Measurements from ENCODE around the gene OLR1.
"Not testable (repeated sequence)": the region's sequence is repeated elsewhere in the genome, so short reads cannot be mapped to it uniquely, and the experiment has no call there.

The OLR1 gene

DNA sequence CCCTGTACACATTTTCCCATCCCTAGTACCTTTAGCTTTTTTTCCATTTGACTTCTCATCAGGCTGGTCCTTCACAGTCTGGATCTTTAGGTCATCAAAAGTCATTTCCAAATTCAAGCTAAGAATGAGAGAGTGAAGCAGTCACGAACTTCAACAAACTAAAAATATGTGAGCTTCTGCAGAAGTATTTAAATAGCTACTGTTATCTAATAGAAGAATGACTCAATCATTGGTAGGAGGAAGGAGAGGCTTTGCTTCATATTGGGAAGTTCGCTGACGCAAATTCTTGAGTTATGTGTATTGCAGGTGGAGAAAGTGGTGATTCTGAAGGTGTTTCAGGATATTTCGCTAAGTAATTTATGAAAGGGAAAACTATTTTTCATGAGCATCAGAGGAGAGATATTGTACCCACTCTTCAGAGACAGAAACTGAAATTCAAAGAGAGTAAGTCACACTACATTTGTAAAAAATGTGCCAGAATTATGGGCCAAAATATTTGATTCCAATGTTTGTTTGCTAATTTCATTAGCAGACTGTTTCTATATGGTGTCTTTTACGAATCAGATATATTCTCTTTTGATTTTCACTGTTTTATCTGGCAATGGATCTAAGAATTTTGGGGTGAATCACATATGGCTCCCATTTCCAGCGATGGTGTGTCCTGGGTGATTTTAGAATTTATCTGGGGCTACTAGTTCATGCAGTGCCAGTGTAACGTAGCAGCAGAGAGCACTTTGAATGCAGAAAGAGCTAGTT, at the start of gene OLR1:
Gene OLR1 (minus strand): TSS at position 160 of the 756 bp plus-strand sequence. CDS start 55 bp downstream, at position 105.
- Mint-ChIP-seq H3K36me3 (ENCODE audit: low read depth) (no peaks in the 10 kb centered on the region), H3K9me3 (no peaks in the 10 kb centered on the region), H3K4me3 (no peak within 1 kb of the TSS), H3K4me1 (ENCODE audit: low read depth) (no peaks in the 10 kb centered on the region), H3K27me3 (peaks cover 20% of the 10 kb centered on the region), H3K27ac (no peak within 1 kb of the TSS)
- no peak for DNase-seq

DNA sequence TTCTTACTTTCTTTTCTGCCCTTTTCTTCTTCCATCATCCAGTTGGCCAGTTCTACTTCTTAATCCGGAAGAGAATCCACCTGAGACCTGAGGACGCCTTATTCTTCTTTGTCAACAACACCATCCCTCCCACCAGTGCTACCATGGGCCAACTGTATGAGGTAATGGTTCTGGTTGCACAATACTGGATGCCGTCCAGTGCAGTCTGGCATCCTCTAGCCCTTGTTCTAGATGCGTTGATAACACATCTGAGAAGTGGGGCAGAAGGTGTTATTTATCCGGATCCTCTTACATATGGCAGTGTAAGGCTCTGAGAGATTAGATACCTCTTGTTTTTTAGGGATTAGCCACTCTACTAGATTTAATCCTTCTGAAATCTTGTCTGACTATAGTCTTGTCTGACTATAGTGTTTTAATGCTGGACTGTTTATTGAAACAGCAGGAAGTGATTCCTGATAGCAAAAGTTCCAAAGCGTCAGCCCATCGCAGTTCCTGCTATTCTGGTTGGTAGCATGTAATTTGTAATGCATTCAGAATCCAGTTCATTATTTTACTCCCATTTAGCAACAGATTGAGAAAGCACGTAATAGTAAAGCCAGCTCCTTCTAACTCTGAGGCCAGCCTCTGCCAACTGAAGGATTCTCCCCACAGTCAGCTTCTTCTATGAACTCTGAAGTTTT, 48.6 kb upstream of the OLR1 start:
- DNase-seq, result no peak
- Mint-ChIP-seq H3K4me3 (no peak overlapping the region), H3K27ac (no peak overlapping the region), H3K9me3 (no peaks in the 10 kb centered on the region), H3K4me1 (ENCODE audit: low read depth) (peaks cover 10% of the 10 kb centered on the region), H3K36me3 (ENCODE audit: low read depth) (peaks cover 55% of the 10 kb centered on the region), H3K27me3 (no peaks in the 10 kb centered on the region)

DNA sequence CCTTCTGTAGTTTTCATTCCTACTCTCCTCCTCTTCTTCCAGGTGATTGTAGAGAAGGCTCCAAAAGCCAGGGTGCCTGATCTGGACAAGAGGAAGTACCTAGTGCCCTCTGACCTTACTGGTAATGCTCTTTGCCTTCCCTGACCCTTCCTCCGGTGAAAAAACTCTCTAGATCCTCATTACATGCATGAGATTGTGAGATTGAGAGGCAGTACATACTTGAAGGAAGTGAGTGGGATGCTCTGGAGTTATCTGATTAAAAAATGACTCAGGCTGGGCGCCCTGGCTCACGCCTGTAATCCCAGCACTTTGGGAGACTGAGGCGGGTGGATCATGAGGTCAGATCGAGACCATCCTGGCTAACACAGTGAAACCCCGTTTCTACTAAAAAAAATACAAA, 46.1 kb upstream of the OLR1 start:
- H3K27ac Mint-ChIP-seq, result no peak overlapping the region
- H3K9me3 Mint-ChIP-seq, result no peaks in the 10 kb centered on the region
- no peak overlapping the region for H3K4me3 Mint-ChIP-seq
- H3K27me3 Mint-ChIP-seq, result no peaks in the 10 kb centered on the region
- DNase-seq, result no peak
- peaks cover 26% of the 10 kb centered on the region for H3K4me1 Mint-ChIP-seq (ENCODE audit: low read depth)
- peaks cover 39% of the 10 kb centered on the region for H3K36me3 Mint-ChIP-seq (ENCODE audit: low read depth)

DNA sequence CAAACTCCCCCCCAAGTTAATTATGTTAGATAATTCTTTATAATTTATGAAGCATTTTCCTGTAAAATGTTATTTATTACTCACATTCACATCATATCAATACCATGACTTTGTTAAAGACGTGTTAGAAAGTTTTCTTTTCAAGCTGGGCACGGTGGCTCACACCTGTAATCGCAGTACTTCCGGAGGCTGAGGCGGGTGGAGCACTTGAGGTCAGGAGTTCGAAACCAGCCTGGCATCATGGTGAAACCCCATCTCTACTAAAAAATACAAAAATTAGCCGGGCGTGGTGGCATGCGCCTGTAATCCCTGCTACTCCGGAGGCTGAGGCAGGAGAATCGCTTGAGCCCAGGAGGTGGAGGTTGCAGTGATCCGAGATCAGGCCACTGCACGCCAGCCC, 44.0 kb upstream of the OLR1 start:
- not testable (repeated sequence) for H3K27ac Mint-ChIP-seq, DNase-seq, H3K27me3 Mint-ChIP-seq, H3K9me3 Mint-ChIP-seq, H3K4me3 Mint-ChIP-seq
- Mint-ChIP-seq H3K4me1 (ENCODE audit: low read depth) (peaks cover 36% of the 10 kb centered on the region), H3K36me3 (ENCODE audit: low read depth) (peaks cover 24% of the 10 kb centered on the region)

DNA sequence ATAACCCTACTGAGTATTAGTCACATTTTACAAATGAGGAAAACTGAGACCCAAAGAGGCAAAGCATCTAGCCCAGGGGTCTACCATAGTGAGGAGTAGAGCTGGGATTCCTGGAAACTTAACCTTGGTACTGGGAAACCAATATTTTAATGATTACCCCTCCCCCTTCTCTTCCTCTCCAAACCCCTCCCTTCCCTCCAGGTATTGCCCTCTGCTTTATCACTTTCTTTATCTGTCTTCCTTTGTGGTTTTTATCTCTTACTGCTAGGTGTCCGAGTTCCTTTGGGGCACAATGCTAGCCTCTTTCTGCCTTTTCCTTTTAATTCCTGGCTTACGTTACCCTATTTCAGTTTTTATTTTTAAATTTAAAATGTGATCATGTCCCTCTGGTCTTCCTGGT, 43.5 kb upstream of the OLR1 start:
- peak overlapping the region; percentile 59 for H3K27ac Mint-ChIP-seq
- H3K36me3 Mint-ChIP-seq (ENCODE audit: low read depth), result peaks cover 19% of the 10 kb centered on the region
- no peaks in the 10 kb centered on the region for H3K27me3 Mint-ChIP-seq
- no peaks in the 10 kb centered on the region for H3K9me3 Mint-ChIP-seq
- peaks cover 36% of the 10 kb centered on the region for H3K4me1 Mint-ChIP-seq (ENCODE audit: low read depth)
- DNase-seq, result no peak
- no peak overlapping the region for H3K4me3 Mint-ChIP-seq

DNA sequence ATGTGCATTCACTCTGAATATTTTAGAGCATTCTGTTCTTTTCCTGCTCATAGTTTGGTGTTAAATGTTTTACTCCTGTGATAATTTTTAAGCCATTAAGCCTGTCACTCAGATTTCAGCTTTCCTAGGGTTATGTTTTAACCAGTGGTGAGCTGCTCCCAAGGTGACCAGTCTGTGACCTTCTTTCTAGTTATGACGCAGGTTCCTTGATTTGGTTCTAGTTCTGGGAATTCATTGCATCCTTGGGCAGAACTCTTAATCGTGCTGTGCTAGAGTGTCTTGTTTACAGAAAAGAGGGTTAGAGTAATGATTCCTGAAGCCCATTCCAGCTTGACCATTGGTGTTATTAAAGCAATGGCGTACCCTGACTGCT, 42.9 kb upstream of the OLR1 start:
- H3K36me3 Mint-ChIP-seq (ENCODE audit: low read depth), result peaks cover 13% of the 10 kb centered on the region
- H3K27me3 Mint-ChIP-seq, result no peaks in the 10 kb centered on the region
- peak overlapping the region; percentile 82 for H3K4me3 Mint-ChIP-seq
- H3K27ac Mint-ChIP-seq, result peak overlapping the region; percentile 59
- DNase-seq, result no peak
- peaks cover 36% of the 10 kb centered on the region for H3K4me1 Mint-ChIP-seq (ENCODE audit: low read depth)
- no peaks in the 10 kb centered on the region for H3K9me3 Mint-ChIP-seq

DNA sequence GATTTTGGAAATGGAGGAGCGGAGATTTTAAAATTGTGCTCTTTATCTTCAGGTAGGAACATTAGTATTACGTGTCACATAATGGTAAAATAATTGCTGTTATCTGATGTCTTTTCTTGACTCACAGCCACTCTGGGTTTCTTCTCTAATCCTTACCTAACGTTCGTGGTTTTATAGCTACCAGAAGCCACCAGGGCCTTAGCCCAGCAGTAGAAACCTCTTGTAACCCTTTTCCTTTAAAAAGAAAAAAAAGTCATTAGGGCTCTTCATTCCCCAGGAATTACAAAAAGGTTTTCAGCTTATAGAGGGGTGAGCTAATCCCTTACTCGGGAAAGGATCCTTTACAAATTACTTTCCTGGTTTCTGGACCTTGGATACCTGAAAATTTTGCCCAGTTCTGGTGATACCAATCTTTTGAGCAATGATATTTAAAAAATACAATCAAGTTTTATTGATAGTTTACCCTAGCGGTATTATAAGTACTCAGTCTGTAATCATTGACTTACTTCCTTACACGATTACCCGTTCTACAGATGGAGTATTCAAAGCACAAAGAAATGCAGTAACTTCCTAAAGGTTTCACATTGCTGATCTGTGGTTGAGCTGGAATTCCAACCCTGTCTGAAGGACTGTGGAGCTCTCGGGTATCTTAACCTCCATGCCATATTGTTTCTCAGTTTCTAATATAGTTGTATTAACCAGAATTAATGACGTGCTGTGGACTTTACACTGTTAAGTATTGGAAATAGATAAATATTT, 42.4 kb upstream of the OLR1 start:
- DNase-seq, result no peak
- Mint-ChIP-seq H3K9me3 (no peaks in the 10 kb centered on the region), H3K27me3 (no peaks in the 10 kb centered on the region), H3K4me3 (peak overlapping the region; percentile 82), H3K27ac (peak overlapping the region; percentile 96), H3K4me1 (ENCODE audit: low read depth) (peaks cover 36% of the 10 kb centered on the region), H3K36me3 (ENCODE audit: low read depth) (peaks cover 10% of the 10 kb centered on the region)

DNA sequence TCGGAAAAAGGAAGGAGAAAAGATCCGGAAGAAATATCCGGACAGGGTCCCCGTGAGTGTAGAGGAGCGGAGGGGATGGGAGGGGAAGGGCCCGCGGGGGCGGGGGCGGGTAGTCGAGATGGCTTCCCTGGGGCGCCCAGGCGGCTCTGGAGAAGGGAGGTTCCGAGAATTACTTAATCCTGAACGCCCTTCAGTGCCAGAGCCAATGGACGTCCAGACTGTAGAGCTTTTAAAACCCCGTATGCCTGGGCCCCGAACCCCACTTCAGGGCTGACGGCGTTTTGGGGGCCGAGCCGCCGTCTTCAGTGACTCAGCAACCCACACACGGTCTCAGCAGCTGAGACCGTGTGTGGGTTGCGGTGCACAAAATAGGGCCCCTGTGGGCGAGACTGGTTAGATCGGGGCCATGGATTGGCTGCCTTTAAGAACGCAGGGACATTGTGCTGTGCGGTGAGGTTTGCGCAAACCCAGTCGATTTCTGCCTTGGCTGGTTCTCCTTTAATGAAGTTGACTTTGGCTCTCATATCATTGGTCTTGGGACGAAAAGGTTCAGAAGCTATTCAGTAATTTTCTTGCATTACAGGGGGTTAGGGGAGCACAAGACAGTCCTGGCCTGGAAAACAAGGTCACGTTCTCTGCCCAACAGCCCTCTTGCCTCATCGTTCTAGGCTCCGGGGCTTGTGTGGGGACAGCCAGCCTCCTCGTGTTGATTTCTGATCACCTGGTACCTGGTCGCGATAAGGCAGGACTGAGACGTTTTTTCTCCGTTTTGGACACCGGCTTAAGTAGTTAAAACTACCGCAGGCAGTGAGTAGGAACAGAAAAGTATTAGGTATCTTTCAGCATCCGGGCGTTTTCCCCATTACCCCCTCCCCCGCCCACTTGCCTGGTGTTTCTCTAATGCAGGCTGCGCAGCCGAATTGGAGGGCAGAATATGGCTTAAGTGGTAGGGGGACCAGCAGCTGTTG, 41.5 kb upstream of the OLR1 start:
- Mint-ChIP-seq H3K4me3 (peak overlapping the region; percentile 82), H3K27ac (peak overlapping the region; percentile 96), H3K9me3 (no peaks in the 10 kb centered on the region), H3K4me1 (ENCODE audit: low read depth) (peaks cover 36% of the 10 kb centered on the region), H3K27me3 (no peaks in the 10 kb centered on the region), H3K36me3 (ENCODE audit: low read depth) (peaks cover 10% of the 10 kb centered on the region)
- peak; percentile 82 for DNase-seq

DNA sequence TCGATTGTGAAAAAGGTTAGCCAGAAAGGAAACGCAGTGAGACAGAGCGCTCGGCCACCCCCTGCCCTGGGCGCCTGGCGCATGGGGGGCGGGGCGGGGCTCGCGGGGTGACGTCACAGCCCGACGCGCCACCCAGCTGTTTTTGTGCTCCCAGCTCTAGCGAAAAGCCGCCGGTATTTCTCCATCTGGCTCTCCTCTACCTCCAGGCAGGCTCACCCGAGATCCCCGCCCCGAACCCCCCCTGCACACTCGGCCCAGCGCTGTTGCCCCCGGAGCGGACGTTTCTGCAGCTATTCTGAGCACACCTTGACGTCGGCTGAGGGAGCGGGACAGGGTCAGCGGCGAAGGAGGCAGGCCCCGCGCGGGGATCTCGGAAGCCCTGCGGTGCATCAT, 40.8 kb upstream of the OLR1 start, which contains the start of gene GABARAPL1:
Gene GABARAPL1 (plus strand): TSS at position 139 of the 393 bp plus-strand sequence. CDS start 253 bp downstream, at position 392.
- peak within 1 kb of the TSS; percentile 96 for H3K27ac Mint-ChIP-seq
- DNase-seq, result peak; percentile 86
- peak within 1 kb of the TSS; percentile 82 for H3K4me3 Mint-ChIP-seq
- no peaks in the 10 kb centered on the region for H3K9me3 Mint-ChIP-seq
- H3K36me3 Mint-ChIP-seq (ENCODE audit: low read depth), result peaks cover 7% of the 10 kb centered on the region
- peaks cover 32% of the 10 kb centered on the region for H3K4me1 Mint-ChIP-seq (ENCODE audit: low read depth)
- no peaks in the 10 kb centered on the region for H3K27me3 Mint-ChIP-seq

DNA sequence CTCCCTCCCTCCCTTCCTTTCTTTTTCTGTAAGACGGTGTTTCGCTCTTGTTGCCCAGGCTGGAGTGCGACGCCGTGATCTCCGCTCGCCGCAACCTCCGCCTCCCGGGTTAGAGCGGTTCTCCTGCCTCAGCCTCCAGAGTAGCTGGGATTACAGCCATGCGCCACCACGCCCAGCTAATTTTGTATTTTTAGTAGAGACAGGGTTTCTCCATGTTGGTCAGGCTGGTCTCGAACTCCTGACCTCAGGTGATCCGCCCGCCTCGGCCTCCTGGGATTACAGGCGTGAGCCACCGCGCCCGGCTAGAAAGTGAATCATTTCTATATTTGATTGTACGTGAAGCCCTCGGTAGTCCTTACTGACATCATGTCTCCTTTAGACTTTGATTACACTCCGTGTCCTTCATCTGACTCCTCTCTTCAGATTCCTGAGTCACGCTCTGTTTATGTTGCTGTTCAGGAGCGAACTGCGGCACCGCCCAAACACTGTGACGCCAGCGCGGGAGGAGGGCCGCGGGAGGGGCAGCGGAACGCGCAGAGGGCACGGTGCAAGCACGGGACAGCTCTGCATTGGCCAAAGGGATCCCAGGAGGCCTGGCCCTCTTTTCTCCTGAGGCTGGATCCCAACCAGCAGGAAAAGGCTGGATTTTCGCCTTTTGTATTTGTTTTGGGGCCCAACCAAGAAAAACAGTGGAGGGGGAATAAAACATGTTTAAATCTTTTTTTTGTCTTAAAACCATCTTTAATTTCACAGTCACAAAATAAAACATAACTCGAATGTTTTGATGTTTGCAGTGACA, 40.2 kb upstream of the OLR1 start:
- Mint-ChIP-seq H3K4me3 (peak overlapping the region; percentile 82), H3K27me3 (no peaks in the 10 kb centered on the region), H3K27ac (peak overlapping the region; percentile 96), H3K36me3 (ENCODE audit: low read depth) (peaks cover 7% of the 10 kb centered on the region), H3K9me3 (no peaks in the 10 kb centered on the region), H3K4me1 (ENCODE audit: low read depth) (peaks cover 32% of the 10 kb centered on the region)
- peak; percentile 91 for DNase-seq

DNA sequence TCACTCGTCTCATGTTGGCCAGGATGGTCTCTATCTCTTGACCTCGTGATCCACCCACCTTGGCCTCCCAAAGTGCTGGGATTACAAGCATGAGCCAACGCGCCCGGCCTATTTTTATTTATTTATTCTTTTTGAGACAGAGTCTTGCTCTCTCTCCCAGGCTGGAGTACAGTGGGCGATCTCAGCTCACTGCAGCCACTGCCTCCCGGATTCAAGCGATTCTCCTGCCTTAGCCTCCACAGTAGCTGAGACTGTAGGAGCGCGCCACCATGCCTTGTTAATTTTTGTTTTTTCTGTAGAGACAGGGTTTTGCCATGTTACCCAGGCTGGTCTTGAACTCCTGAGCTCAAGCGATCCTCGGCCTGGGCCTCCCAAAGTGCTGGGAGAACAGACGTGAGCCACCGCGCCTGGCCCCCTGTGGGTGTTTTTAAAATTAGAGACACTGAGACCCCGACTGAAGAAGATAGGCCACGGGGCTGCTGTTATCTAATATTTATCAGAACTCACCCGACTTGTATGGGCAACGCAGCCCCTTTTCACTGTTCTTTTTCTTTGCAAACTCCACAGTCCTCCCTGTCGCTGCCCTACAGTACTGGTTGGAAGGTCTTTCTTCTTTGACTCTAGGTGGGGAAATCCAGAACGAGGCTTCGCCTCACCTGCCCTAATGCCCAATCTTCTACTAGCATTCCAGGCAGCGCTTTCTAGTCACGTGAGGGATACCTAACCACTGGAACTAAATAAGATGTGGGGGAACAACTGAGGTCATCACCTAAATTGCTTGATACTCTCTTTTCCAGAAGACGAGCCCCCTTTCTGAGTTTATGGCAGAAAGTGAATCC, 39.4 kb upstream of the OLR1 start:
- H3K27me3 Mint-ChIP-seq, result no peaks in the 10 kb centered on the region
- no peak overlapping the region for H3K27ac Mint-ChIP-seq
- H3K9me3 Mint-ChIP-seq, result no peaks in the 10 kb centered on the region
- H3K4me1 Mint-ChIP-seq (ENCODE audit: low read depth), result peaks cover 32% of the 10 kb centered on the region
- H3K36me3 Mint-ChIP-seq (ENCODE audit: low read depth), result peaks cover 7% of the 10 kb centered on the region
- no peak for DNase-seq
- no peak overlapping the region for H3K4me3 Mint-ChIP-seq

DNA sequence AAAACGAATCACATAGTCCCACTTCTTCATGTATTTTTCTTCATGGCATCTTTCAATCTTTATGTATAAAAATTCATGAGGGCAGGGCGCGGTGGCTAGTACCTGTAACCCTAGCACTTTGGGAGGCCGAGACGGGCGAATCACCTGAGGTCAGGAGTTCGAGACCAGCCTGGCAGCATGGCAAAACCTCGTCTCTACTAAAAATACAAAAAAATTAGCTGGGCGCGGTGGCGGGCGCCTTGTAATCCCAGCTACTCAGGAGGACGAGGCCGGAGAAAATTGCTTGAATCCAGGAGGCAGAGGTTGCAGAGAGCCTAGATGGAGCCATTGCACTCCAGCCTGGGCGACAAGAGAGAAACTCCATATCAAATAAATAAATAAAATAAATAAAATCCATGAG, 38.3 kb upstream of the OLR1 start:
- no peak for DNase-seq
- no peaks in the 10 kb centered on the region for H3K27me3 Mint-ChIP-seq
- H3K4me1 Mint-ChIP-seq (ENCODE audit: low read depth), result peaks cover 28% of the 10 kb centered on the region
- no peak overlapping the region for H3K4me3 Mint-ChIP-seq
- H3K9me3 Mint-ChIP-seq, result no peaks in the 10 kb centered on the region
- peaks cover 7% of the 10 kb centered on the region for H3K36me3 Mint-ChIP-seq (ENCODE audit: low read depth)
- H3K27ac Mint-ChIP-seq, result no peak overlapping the region

DNA sequence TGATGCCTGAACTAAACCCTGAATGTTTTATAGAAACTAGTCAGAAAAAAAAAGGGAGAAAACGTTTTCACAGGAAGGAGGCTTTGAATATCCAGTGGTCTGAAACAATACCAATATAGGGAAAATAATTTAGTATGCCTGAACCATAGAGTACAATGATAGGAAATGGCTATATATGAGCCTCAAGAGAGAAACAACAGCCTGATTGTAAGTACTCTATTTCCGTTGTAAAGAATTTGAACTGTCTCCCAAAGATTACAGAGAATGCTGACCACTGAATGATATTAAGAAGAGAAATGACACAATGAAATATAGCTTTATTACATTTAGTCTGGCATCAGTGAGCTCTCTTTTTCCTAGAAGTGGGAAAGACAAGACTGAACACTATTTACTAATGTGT, 35.2 kb upstream of the OLR1 start:
- H3K9me3 Mint-ChIP-seq, result no peaks in the 10 kb centered on the region
- peaks cover 3% of the 10 kb centered on the region for H3K4me1 Mint-ChIP-seq (ENCODE audit: low read depth)
- H3K36me3 Mint-ChIP-seq (ENCODE audit: low read depth), result no peaks in the 10 kb centered on the region
- no peak overlapping the region for H3K4me3 Mint-ChIP-seq
- no peaks in the 10 kb centered on the region for H3K27me3 Mint-ChIP-seq
- no peak for DNase-seq
- H3K27ac Mint-ChIP-seq, result no peak overlapping the region
